Dendritic cell treated with granulocyte-macrophage colony-stimulating factor and Interleukin-4, amounts not matched to agents 40 ng/mL and 50 ng/mL, for 4 days (primary cell): ENCODE results near the gene STRADA.

Experiments used
- H3K27ac Mint-ChIP-seq: one replicate; pipeline ENCODE4 v1.8.0; 2022; ENCODE audit warnings: mild to moderate bottlenecking, mixed read lengths
- H3K27me3 Mint-ChIP-seq: one replicate; pipeline ENCODE4 v1.8.0; 2022; ENCODE audit warnings: mild to moderate bottlenecking, mixed read lengths
- H3K36me3 Mint-ChIP-seq: one replicate; pipeline ENCODE4 v1.8.0; 2022; ENCODE audit warnings: low read depth, mixed read lengths
- H3K4me1 Mint-ChIP-seq: one replicate; pipeline ENCODE4 v1.8.0; 2022; ENCODE audit warnings: low read depth, mixed read lengths
- H3K4me3 Mint-ChIP-seq: one replicate; pipeline ENCODE4 v1.8.0; 2022; ENCODE audit warnings: mild to moderate bottlenecking, moderate library complexity, mixed read lengths
- H3K9me3 Mint-ChIP-seq: one replicate; pipeline ENCODE4 v1.8.0; 2022; ENCODE audit warnings: mixed read lengths
- intact Hi-C: fragments of 100-400 bp; cut with micrococcal nuclease; formaldehyde crosslinking; loops from one replicate; pipeline ENCODE4 v1.15.0; 2022

STRADA gene

GRCh38 chr17:63679214-63679613 is 62.4 kb downstream of the STRADA start:
- intact Hi-C loops: no loop called here
- H3K27ac Mint-ChIP-seq: no peak overlapping the region

GRCh38 chr17:63676584-63676983 is 65.0 kb downstream of the STRADA start:
- no peak overlapping the region for H3K4me3 Mint-ChIP-seq
- H3K27ac Mint-ChIP-seq: no peak overlapping the region
- H3K27me3 Mint-ChIP-seq: no peaks in the 10 kb centered on the region
- intact Hi-C loops: no loop called here
- H3K9me3 Mint-ChIP-seq: no peaks in the 10 kb centered on the region
- H3K36me3 Mint-ChIP-seq: peaks cover 92% of the 10 kb centered on the region
- peaks cover 38% of the 10 kb centered on the region for H3K4me1 Mint-ChIP-seq

More at GRCh38 chr17:63679214-63679613, 62.4 kb downstream of the STRADA start:
- peaks cover 93% of the 10 kb centered on the region for H3K36me3 Mint-ChIP-seq
- no peak overlapping the region for H3K4me3 Mint-ChIP-seq
- H3K9me3 Mint-ChIP-seq: no peaks in the 10 kb centered on the region
- peaks cover 49% of the 10 kb centered on the region for H3K4me1 Mint-ChIP-seq
- no peaks in the 10 kb centered on the region for H3K27me3 Mint-ChIP-seq

GRCh38 chr17:63675607-63676546 is 65.7 kb downstream of the STRADA start:
- Mint-ChIP-seq H3K36me3 (peaks cover 92% of the 10 kb centered on the region), H3K27me3 (no peaks in the 10 kb centered on the region), H3K4me3 (peak overlapping the region; percentile 46), H3K4me1 (peaks cover 32% of the 10 kb centered on the region), H3K9me3 (no peaks in the 10 kb centered on the region), H3K27ac (peak overlapping the region; percentile 73)
- intact Hi-C loops: no loop called here

GRCh38 chr17:63675231-63675606 is 66.4 kb downstream of the STRADA start:
- peaks cover 35% of the 10 kb centered on the region for H3K4me1 Mint-ChIP-seq
- peak overlapping the region; percentile 73 for H3K27ac Mint-ChIP-seq
- peaks cover 92% of the 10 kb centered on the region for H3K36me3 Mint-ChIP-seq
- H3K4me3 Mint-ChIP-seq: peak overlapping the region; percentile 39
- intact Hi-C loops: no loop called here
- H3K27me3 Mint-ChIP-seq: no peaks in the 10 kb centered on the region
- no peaks in the 10 kb centered on the region for H3K9me3 Mint-ChIP-seq

GRCh38 chr17:63672856-63673255 is 68.7 kb downstream of the STRADA start:
- no peak overlapping the region for H3K27ac Mint-ChIP-seq
- no peaks in the 10 kb centered on the region for H3K9me3 Mint-ChIP-seq
- peaks cover 56% of the 10 kb centered on the region for H3K4me1 Mint-ChIP-seq
- H3K36me3 Mint-ChIP-seq: peaks cover 92% of the 10 kb centered on the region
- H3K4me3 Mint-ChIP-seq: no peak overlapping the region
- H3K27me3 Mint-ChIP-seq: no peaks in the 10 kb centered on the region
- intact Hi-C loops: no loop called here

- peaks cover 86% of the 10 kb centered on the region for H3K36me3 Mint-ChIP-seq
- H3K9me3 Mint-ChIP-seq: no peaks in the 10 kb centered on the region
- H3K4me3 Mint-ChIP-seq: no peak overlapping the region
- peaks cover 61% of the 10 kb centered on the region for H3K4me1 Mint-ChIP-seq
- no peaks in the 10 kb centered on the region for H3K27me3 Mint-ChIP-seq
- peak overlapping the region; percentile 78 for H3K27ac Mint-ChIP-seq
- intact Hi-C loops: no loop called here
These were observed 75.9 kb downstream of the STRADA start for GRCh38 chr17:63665527-63666214.

- H3K4me1 Mint-ChIP-seq: peaks cover 32% of the 10 kb centered on the region
- H3K36me3 Mint-ChIP-seq: peaks cover 99% of the 10 kb centered on the region
- H3K9me3 Mint-ChIP-seq: no peaks in the 10 kb centered on the region
- intact Hi-C loops: loop anchor here (5.0 kb wide), 1 partner anchor 152 kb away; no protein-coding TSS in a partner anchor
- H3K27ac Mint-ChIP-seq: no peak overlapping the region
- no peak overlapping the region for H3K4me3 Mint-ChIP-seq
- H3K27me3 Mint-ChIP-seq: no peaks in the 10 kb centered on the region
These were observed 81.7 kb downstream of the STRADA start for GRCh38 chr17:63659850-63660249.

- no peaks in the 10 kb centered on the region for H3K27me3 Mint-ChIP-seq
- H3K4me1 Mint-ChIP-seq: peaks cover 35% of the 10 kb centered on the region
- H3K27ac Mint-ChIP-seq: no peak overlapping the region
- no peak overlapping the region for H3K4me3 Mint-ChIP-seq
- peaks cover 99% of the 10 kb centered on the region for H3K36me3 Mint-ChIP-seq
- intact Hi-C loops: no loop called here
- no peaks in the 10 kb centered on the region for H3K9me3 Mint-ChIP-seq
These were observed 83.2 kb downstream of the STRADA start for GRCh38 chr17:63658366-63658765.

GRCh38 chr17:63657786-63658185 is 83.8 kb downstream of the STRADA start:
- Mint-ChIP-seq H3K36me3 (peaks cover 99% of the 10 kb centered on the region), H3K27ac (no peak overlapping the region), H3K4me1 (peaks cover 39% of the 10 kb centered on the region), H3K27me3 (no peaks in the 10 kb centered on the region), H3K9me3 (no peaks in the 10 kb centered on the region), H3K4me3 (no peak overlapping the region)
- intact Hi-C loops: no loop called here

GRCh38 chr17:63653050-63653449 is 88.5 kb downstream of the STRADA start:
- Mint-ChIP-seq H3K36me3 (peaks cover 86% of the 10 kb centered on the region), H3K4me1 (peaks cover 59% of the 10 kb centered on the region), H3K27ac (no peak overlapping the region), H3K27me3 (no peaks in the 10 kb centered on the region), H3K9me3 (no peaks in the 10 kb centered on the region), H3K4me3 (no peak overlapping the region)
- intact Hi-C loops: no loop called here
